A549 (cell line): ENCODE data around the gene ANKRD16.
"Not testable (repeated sequence)": the region's sequence is repeated elsewhere in the genome, so short reads cannot be mapped to it uniquely, and the experiment has no call there.

ENCODE experiments used
- BHLHE40 ChIP-seq: IDR thresholded peaks from 2 replicates; pipeline ENCODE4 v1.6.1; 2012; ENCODE audit warnings: low read depth, low read length, inconsistent platforms
- CEBPB ChIP-seq, 2 experiments: fragments of >200 bp in 1 of 2; sonication (Bioruptor Twin) in 1 of 2; formaldehyde crosslinking in 1 of 2; IDR thresholded peaks; 2 replicates each; pipeline ENCODE4 v1.6.1; 2012 to 2016
- EP300 ChIP-seq, 2 experiments: fragments of >200 bp; sonication (Bioruptor Twin); formaldehyde crosslinking; IDR thresholded peaks; 2 replicates in 1 of 2; 3 replicates in 1 of 2; pipeline ENCODE4 v1.6.1; 2016 to 2017
- JUN ChIP-seq, 2 experiments: fragments of >200 bp; sonication (Bioruptor Twin); formaldehyde crosslinking; IDR thresholded peaks; 2 replicates in 1 of 2; 3 replicates in 1 of 2; pipeline ENCODE4 v1.6.1; 2016 to 2017
- NR3C1 ChIP-seq: fragments of >200 bp; sonication (Bioruptor Twin); formaldehyde crosslinking; IDR thresholded peaks from 3 replicates; pipeline ENCODE4 v1.6.1; 2017
- POLR2A ChIP-seq: IDR thresholded peaks from 2 replicates; pipeline ENCODE4 v1.6.1; 2012; ENCODE audit warnings: mild to moderate bottlenecking, low read length
- REST ChIP-seq: fragments of 200-600 bp; sonication (generic); IDR thresholded peaks from 2 replicates; pipeline ENCODE4 v1.6.1; 2016; ENCODE audit warnings: antibody characterized with exemption, mild to moderate bottlenecking, moderate library complexity
- RFX5 ChIP-seq: fragments of 450-650 bp; IDR thresholded peaks from 2 replicates; pipeline ENCODE4 v1.7.1; 2014; ENCODE audit warnings: antibody characterized with exemption, mild to moderate bottlenecking, moderate library complexity
- TF ChIP-seq, protein P1 (sequence below): IDR thresholded peaks from 2 replicates; pipeline ENCODE4 v1.6.1; 2012
- TF ChIP-seq, protein P2 (sequence below): fragments of >200 bp; sonication (Bioruptor Twin); formaldehyde crosslinking; IDR thresholded peaks from 3 replicates; pipeline ENCODE4 v1.5.1; 2016

GRCh38 chr10:5868383-5868782 is 21.3 kb downstream of the ANKRD16 start:
- not testable (repeated sequence) for TF ChIP-seq REST; CEBPB (IDR thresholded peaks at IDR 0.05); EP300 (IDR thresholded peaks at IDR 0.05); NR3C1; JUN (IDR thresholded peaks at IDR 0.05); POLR2A; RFX5; BHLHE40
- TF ChIP-seq, protein P1, sequence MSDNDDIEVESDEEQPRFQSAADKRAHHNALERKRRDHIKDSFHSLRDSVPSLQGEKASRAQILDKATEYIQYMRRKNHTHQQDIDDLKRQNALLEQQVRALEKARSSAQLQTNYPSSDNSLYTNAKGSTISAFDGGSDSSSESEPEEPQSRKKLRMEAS, result not testable (repeated sequence)
- TF ChIP-seq, protein P2, sequence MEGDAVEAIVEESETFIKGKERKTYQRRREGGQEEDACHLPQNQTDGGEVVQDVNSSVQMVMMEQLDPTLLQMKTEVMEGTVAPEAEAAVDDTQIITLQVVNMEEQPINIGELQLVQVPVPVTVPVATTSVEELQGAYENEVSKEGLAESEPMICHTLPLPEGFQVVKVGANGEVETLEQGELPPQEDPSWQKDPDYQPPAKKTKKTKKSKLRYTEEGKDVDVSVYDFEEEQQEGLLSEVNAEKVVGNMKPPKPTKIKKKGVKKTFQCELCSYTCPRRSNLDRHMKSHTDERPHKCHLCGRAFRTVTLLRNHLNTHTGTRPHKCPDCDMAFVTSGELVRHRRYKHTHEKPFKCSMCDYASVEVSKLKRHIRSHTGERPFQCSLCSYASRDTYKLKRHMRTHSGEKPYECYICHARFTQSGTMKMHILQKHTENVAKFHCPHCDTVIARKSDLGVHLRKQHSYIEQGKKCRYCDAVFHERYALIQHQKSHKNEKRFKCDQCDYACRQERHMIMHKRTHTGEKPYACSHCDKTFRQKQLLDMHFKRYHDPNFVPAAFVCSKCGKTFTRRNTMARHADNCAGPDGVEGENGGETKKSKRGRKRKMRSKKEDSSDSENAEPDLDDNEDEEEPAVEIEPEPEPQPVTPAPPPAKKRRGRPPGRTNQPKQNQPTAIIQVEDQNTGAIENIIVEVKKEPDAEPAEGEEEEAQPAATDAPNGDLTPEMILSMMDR, result not testable (repeated sequence)
